Adrenal gland (tissue), 12 donors: ENCODE measurements around the gene MICALL1. TPM values are rescaled to one million over a fixed set of nuclear protein-coding genes. Genes with fewer than 3 reads are reported as not detected.
A peak's percentile ranks its signal among the peaks of the same experiment; 100 is the strongest.

ENCODE experiments used
- DNase-seq, 7 donors: peaks; one replicate each; pipeline ENCODE4 v3.0.0-alpha.2; 2019 to 2020
- H3K27ac ChIP-seq, 5 donors: fragments of 200-600 bp; sonication (generic) in 4 of 5; 1 replicate in 3 of 5; 2 replicates in 2 of 5; pipeline versions ENCODE4 v1.5.1 to v1.8.0; 2016 to 2020; ENCODE audit warnings: mild to moderate bottlenecking in 1 of 5
- H3K27me3 ChIP-seq: fragments of 200-600 bp; 2 replicates; pipeline ENCODE4 v1.8.0; 2021
- H3K36me3 ChIP-seq, 2 donors: fragments of 200-600 bp; replicated peaks in 1 of 2; 1 replicate in 1 of 2; 2 replicates in 1 of 2; pipeline versions ENCODE4 v1.5.1 to v1.8.0; 2018 to 2022
- H3K4me1 ChIP-seq, 2 donors: fragments of 200-600 bp; replicated peaks in 1 of 2; 1 replicate in 1 of 2; 2 replicates in 1 of 2; pipeline versions ENCODE4 v1.5.1 to v1.8.0; 2018 to 2021
- H3K4me3 ChIP-seq, 4 donors: fragments of 200-600 bp; sonication (generic) in 3 of 4; one replicate each; pipeline ENCODE4 v1.5.1; 2016 to 2018
- H3K9me3 ChIP-seq, 3 donors: fragments of 200-600 bp; sonication (generic) in 1 of 3; replicated peaks in 1 of 3; 1 replicate in 2 of 3; 2 replicates in 1 of 3; pipeline versions ENCODE4 v1.5.1 to v1.8.0; 2016 to 2021
- CTCF ChIP-seq, 6 experiments: fragments of 450-650 bp in 4 of 6; fragments of 200-600 bp in 2 of 6; sonication (generic) in 1 of 6; IDR thresholded peaks; 1 replicate in 5 of 6; 2 replicates in 1 of 6; pipeline versions ENCODE4 v1.5.1 to v1.8.0; 2016 to 2021; ENCODE audit warnings: antibody characterized with exemption in 6 of 6, mild to moderate bottlenecking in 2 of 6, moderate library complexity in 1 of 6
- POLR2A ChIP-seq, 2 donors: fragments of 450-650 bp; IDR thresholded peaks; one replicate each; pipeline ENCODE4 v1.6.1; 2017; ENCODE audit warnings: antibody characterized with exemption in 2 of 2, mild to moderate bottlenecking in 2 of 2, moderate library complexity in 1 of 2
- WGBS, 4 donors: extraction: QIAGEN DNeasy Blood & Tissue Kit in 2 of 4; methylation state at CpG; one replicate each; pipeline versions ENCODE4 v1.1.5 to v1.1.7; 2013 to 2017; 5-methylcytosine and 5-hydroxymethylcytosine counted together
- intact Hi-C, 2 donors: fragments of 100-400 bp; cut with DNase I; formaldehyde crosslinking; loops; one replicate each; pipeline versions ENCODE4 v1.14.1 to v1.15.0; 2022 to 2023
- polyA plus RNA-seq, 3 donors: library from polyadenylated mRNA; stranded (reverse); fragments of 200-250 nt in 2 of 3; fragments of 350-450 nt in 1 of 3; fragmentation: Illumina TruSeq in 1 of 3; extraction: RNeasy Lipid Tissue Mini Kit (QIAGEN cat#74804) in 1 of 3; gene quantifications; one replicate each; pipeline ENCODE4 v1.2.3, GENCODE V29; 2013 to 2014
- total RNA-seq, 9 donors: library from RNA; depleted of rRNA in 4 of 9; stranded (reverse); fragments of >200 nt in 4 of 9; fragments of 120-200 nt in 1 of 9; fragmentation: NEBNext Ultra II Directional in 1 of 9; extraction: Animal tissue kit (Norgen Biotek cat#: 25700) in 1 of 9; gene quantifications; one replicate each; pipeline versions ENCODE4 v1.1.0 to v1.2.4, GENCODE V29; 2013 to 2023
- donor health status: healthy with polysubstance abuse.
- donor health status: Bipolar disorder and iron deficiency.
- donor health status: DM: yes; HTN: yes; CAD: no.
- donor health status: DM: no; HTN: no; CAD: no.
- donor health status: DM: no; HTN: no; CAD: no.
- donor health status: DM: yes; HTN: yes; CAD: no.

MICALL1 gene
- total and polyA plus RNA-seq, 12 donors, result 5.7 to 25.2 (median 17.1) TPM

GRCh38 chr22:37929390-37929789, 23.3 kb downstream of the MICALL1 start:
- 95 to 100% (median 97%) methylated on average over 3 to 5 of the region's 5 CpGs for WGBS, 4 donors
- no peak for DNase-seq
- Histone ChIP-seq H3K27me3 (no peaks in the 10 kb centered on the region), H3K9me3 (no peaks in the 10 kb centered on the region), H3K4me3 (no peak overlapping the region), H3K4me1 (peaks cover 10 to 12% of the 10 kb centered on the region in 2 donors), H3K27ac (no peak overlapping the region), H3K36me3 (peaks cover 0 to 41% of the 10 kb centered on the region in 2 donors)
- intact Hi-C loops, result no loop called here
- TF ChIP-seq CTCF (IDR thresholded peaks at IDR 0.05) (no peak), POLR2A (IDR thresholded peaks at IDR 0.05) (no peak)

GRCh38 chr22:37930270-37930951, 24.3 kb downstream of the MICALL1 start:
- intact Hi-C loops, result loop anchor here in 1 of 2 donors (10.0 kb wide), 1 partner anchor 116 kb away; no protein-coding TSS in a partner anchor
- H3K36me3 ChIP-seq, result peaks cover 0 to 38% of the 10 kb centered on the region in 2 donors

GRCh38 chr22:37930952-37931440, 24.9 kb downstream of the MICALL1 start:
- Histone ChIP-seq H3K4me3 (no peak overlapping the region), H3K9me3 (no peaks in the 10 kb centered on the region), H3K27ac (peak overlapping the region in 1 of 5 donors; percentile 14), H3K27me3 (no peaks in the 10 kb centered on the region), H3K4me1 (peaks cover 10 to 12% of the 10 kb centered on the region in 2 donors), H3K36me3 (peaks cover 0 to 33% of the 10 kb centered on the region in 2 donors)
- TF ChIP-seq POLR2A (IDR thresholded peaks at IDR 0.05), result no peak
- 83 to 88% (median 87%) methylated on average over 2 of the region's 2 CpGs for WGBS, 4 donors
- DNase-seq, result no peak
- intact Hi-C loops, result loop anchor here in 1 of 2 donors (10.0 kb wide), 1 partner anchor 116 kb away; no protein-coding TSS in a partner anchor

More at GRCh38 chr22:37930270-37930951, 24.3 kb downstream of the MICALL1 start:
- Histone ChIP-seq H3K4me3 (no peak overlapping the region), H3K27ac (peak overlapping the region in 1 of 5 donors; percentile 14), H3K27me3 (no peaks in the 10 kb centered on the region), H3K9me3 (no peaks in the 10 kb centered on the region), H3K4me1 (peaks cover 10 to 12% of the 10 kb centered on the region in 2 donors)
- WGBS, 4 donors, result 70 to 88% (median 75%) methylated on average over 6 to 11 of the region's 11 CpGs
- peak in 4 of 7 donors; percentile 26 to 61 (median 37) for DNase-seq
- TF ChIP-seq POLR2A (IDR thresholded peaks at IDR 0.05) (no peak), CTCF (IDR thresholded peaks at IDR 0.05) (peak in 5 of 6 experiments; percentile 14 to 43 (median 26))

- H3K36me3 ChIP-seq, result peaks cover 0 to 27% of the 10 kb centered on the region in 2 donors
- intact Hi-C loops, result loop anchor here in 1 of 2 donors (10.0 kb wide), 1 partner anchor 117 kb away; no protein-coding TSS in a partner anchor
- H3K4me3 ChIP-seq, result no peak overlapping the region
- H3K4me1 ChIP-seq, result peaks cover 10 to 12% of the 10 kb centered on the region in 2 donors
- H3K27me3 ChIP-seq, result no peaks in the 10 kb centered on the region
- no peak overlapping the region for H3K27ac ChIP-seq
- DNase-seq, result no peak
- H3K9me3 ChIP-seq, result no peaks in the 10 kb centered on the region
- 85 to 100% (median 94%) methylated on average over 3 to 6 of the region's 6 CpGs for WGBS, 4 donors
- TF ChIP-seq CTCF (IDR thresholded peaks at IDR 0.05) (no peak), POLR2A (IDR thresholded peaks at IDR 0.05) (no peak)
These were observed 25.8 kb downstream of the MICALL1 start for GRCh38 chr22:37931893-37932389.
